IMR-90 (cell line): ENCODE data around the gene SPAAR. TPM values are rescaled to one million over a fixed set of nuclear protein-coding genes. Genes with fewer than 3 reads are reported as not detected.

Experiments
- ATAC-seq: fragments of 200-7000 bp; cut with Tn5 transposase; 2 replicates; pipeline ENCODE4 v1.9.1; 2020; ENCODE audit warnings: low read depth, mild to moderate bottlenecking, moderate library complexity
- BruUV-seq: library from RNA; stranded (reverse); fragments of 400-500 nt; replicated peaks from 2 replicates; lab custom pipeline; 2021; lab: Mats Ljungman, UMichigan
- CTCF ChIA-PET: fragments of 300-600 bp; formaldehyde crosslinking; extraction: SDS; loops from one replicate; lab custom pipeline; 2021; ENCODE audit warnings: antibody characterized with exemption; lab: Yijun Ruan, JAX
- POLR2A ChIA-PET: fragments of 300-600 bp; sonication (Branson Sonifier 250); formaldehyde crosslinking; loops from one replicate; lab custom pipeline; 2022; ENCODE audit warnings: antibody characterized with exemption; ENCODE audit not compliant: unreplicated experiment; lab: Charles Lee
- DNase-seq: peaks from one replicate; pipeline ENCODE4 v3.0.0; 2013
- H2AFZ ChIP-seq: replicated peaks from 2 replicates; pipeline ENCODE3; 2013; ENCODE audit warnings: low read length, mild to moderate bottlenecking; ENCODE audit not compliant: poor library complexity
- H2AK5ac ChIP-seq: 2 replicates; pipeline ENCODE4 v1.6.1; 2013; ENCODE audit warnings: low read depth, low read length, inconsistent platforms
- H2AK9ac ChIP-seq: replicated peaks from 2 replicates; pipeline ENCODE3; 2013; ENCODE audit warnings: mild to moderate bottlenecking, low read depth, low read length, moderate library complexity; ENCODE audit not compliant: poor library complexity
- H2BK120ac ChIP-seq: 2 replicates; pipeline ENCODE4 v1.6.1; 2013; ENCODE audit warnings: low read depth, low read length, inconsistent platforms
- H2BK15ac ChIP-seq: 3 replicates; pipeline ENCODE4 v1.6.1; 2013; ENCODE audit warnings: low read depth, low read length, inconsistent platforms
- H2BK20ac ChIP-seq: 2 replicates; pipeline ENCODE4 v1.6.1; 2013; ENCODE audit warnings: low read depth, mild to moderate bottlenecking, inconsistent platforms, low read length, moderate library complexity
- H2BK5ac ChIP-seq: 2 replicates; pipeline ENCODE4 v1.6.1; 2013; ENCODE audit warnings: mild to moderate bottlenecking, low read depth, low read length, inconsistent platforms; ENCODE audit not compliant: poor library complexity, severe bottlenecking
- H3K14ac ChIP-seq: replicated peaks from 2 replicates; pipeline ENCODE4 v1.6.1; 2013; ENCODE audit warnings: low read depth, low read length, inconsistent platforms
- H3K18ac ChIP-seq: 2 replicates; pipeline ENCODE4 v1.6.1; 2013; ENCODE audit warnings: low read depth, low read length, control low read depth
- H3K23ac ChIP-seq: 2 replicates; pipeline ENCODE4 v1.6.1; 2013; ENCODE audit warnings: low read depth, low read length, inconsistent platforms
- H3K27ac ChIP-seq: 2 replicates; pipeline ENCODE4 v1.5.1; 2013; ENCODE audit warnings: mild to moderate bottlenecking, control low read depth, low read length; ENCODE audit not compliant: insufficient read depth
- H3K27me3 ChIP-seq: 2 replicates; pipeline ENCODE4 v1.6.1; 2013; ENCODE audit warnings: low read length; ENCODE audit not compliant: control insufficient read depth, insufficient read depth
- H3K36me3 ChIP-seq: 2 replicates; pipeline ENCODE4 v1.6.1; 2013; ENCODE audit warnings: low read length, mixed read lengths; ENCODE audit not compliant: control insufficient read depth, insufficient read depth
- H3K4ac ChIP-seq: 2 replicates; pipeline ENCODE4 v1.6.1; 2013; ENCODE audit warnings: low read depth, low read length, inconsistent platforms
- H3K4me1 ChIP-seq: 2 replicates; pipeline ENCODE4 v1.6.1; 2013; ENCODE audit warnings: low read length, mixed read lengths; ENCODE audit not compliant: control insufficient read depth, insufficient read depth
- H3K4me2 ChIP-seq: 2 replicates; pipeline ENCODE4 v1.6.1; 2013; ENCODE audit warnings: low read depth, mild to moderate bottlenecking, control low read depth, low read length, moderate library complexity
- H3K4me3 ChIP-seq: 2 replicates; pipeline ENCODE4 v1.5.1; 2013; ENCODE audit warnings: low read depth, mild to moderate bottlenecking, control low read depth, low read length, moderate library complexity; ENCODE audit not compliant: insufficient read depth
- H3K56ac ChIP-seq: 2 replicates; pipeline ENCODE4 v1.6.1; 2013; ENCODE audit warnings: low read length, inconsistent platforms; ENCODE audit not compliant: insufficient read depth; ENCODE audit errors: extremely low read depth
- H3K79me1 ChIP-seq, 2 experiments: 2 replicates each; pipeline ENCODE4 v1.6.1; 2013; ENCODE audit warnings: low read length in 2 of 2, inconsistent platforms in 1 of 2, low read depth in 1 of 2
- H3K9ac ChIP-seq: 2 replicates; pipeline ENCODE4 v1.6.1; 2013; ENCODE audit warnings: low read depth, low read length, control low read depth
- H3K9me1 ChIP-seq: 2 replicates; pipeline ENCODE4 v1.6.1; 2013; ENCODE audit warnings: low read length, inconsistent platforms; ENCODE audit not compliant: insufficient read depth
- H3K9me3 ChIP-seq: 2 replicates; pipeline ENCODE4 v1.6.1; 2013; ENCODE audit warnings: low read length; ENCODE audit not compliant: control insufficient read depth, insufficient read depth
- H4K20me1 ChIP-seq: 2 replicates; pipeline ENCODE4 v1.6.1; 2013; ENCODE audit warnings: low read length, inconsistent platforms; ENCODE audit not compliant: insufficient read depth
- H4K5ac ChIP-seq: 2 replicates; pipeline ENCODE4 v1.6.1; 2013; ENCODE audit warnings: mild to moderate bottlenecking, low read depth, low read length, control low read depth
- H4K8ac ChIP-seq, 2 experiments: 2 replicates each; pipeline ENCODE4 v1.6.1; 2013; ENCODE audit warnings: low read depth in 2 of 2, low read length in 2 of 2, control low read depth in 1 of 2, inconsistent platforms in 1 of 2
- H4K91ac ChIP-seq: 2 replicates; pipeline ENCODE4 v1.6.1; 2013; ENCODE audit warnings: low read depth, low read length, inconsistent platforms; ENCODE audit not compliant: insufficient read depth
- ELK1 ChIP-seq: fragments of 150-350 bp; IDR thresholded peaks from 2 replicates; pipeline ENCODE4 v1.6.1; 2016; ENCODE audit warnings: low read depth, mild to moderate bottlenecking, low read length, moderate library complexity, borderline replicate concordance
- MAZ ChIP-seq: IDR thresholded peaks from 2 replicates; pipeline ENCODE4 v1.6.1; 2012; ENCODE audit warnings: low read depth, mild to moderate bottlenecking, low read length, improper control_type of control experiment, moderate library complexity, borderline replicate concordance
- RCOR1 ChIP-seq: IDR thresholded peaks from 2 replicates; pipeline ENCODE4 v1.6.1; 2012; ENCODE audit warnings: mild to moderate bottlenecking, low read length, improper control_type of control experiment; ENCODE audit not compliant: insufficient replicate concordance
- RFX5 ChIP-seq: IDR thresholded peaks from 2 replicates; pipeline ENCODE4 v1.8.0; 2012; ENCODE audit warnings: low read depth, mild to moderate bottlenecking, low read length, moderate library complexity
- USF2 ChIP-seq: fragments of 150-350 bp; IDR thresholded peaks from 2 replicates; pipeline ENCODE4 v1.6.1; 2017; ENCODE audit warnings: mild to moderate bottlenecking, antibody characterized with exemption, low read length, low read depth
- WGBS, 2 experiments: methylation state at CpG; one replicate each; pipeline versions ENCODE4 v1.1.5 to v1.1.7; 2013; ENCODE audit warnings: missing lambda C conversion rate in 2 of 2; ENCODE audit not compliant: insufficient read length in 1 of 2; ENCODE audit errors: extremely low coverage in 2 of 2; 5-methylcytosine and 5-hydroxymethylcytosine counted together
- dilution Hi-C: fragments of 300-500 bp; cut with HindIII; formaldehyde crosslinking; loops from one replicate; pipeline ENCODE4 v1.14.3; 2018; ENCODE audit warnings: low sequenced_read_pairs; ENCODE audit not compliant: unreplicated experiment
- in situ Hi-C: fragments of 300-500 bp; cut with MboI; formaldehyde crosslinking; loops from 3 replicates; pipeline ENCODE4 v1.14.3; 2019; ENCODE audit warnings: low sequenced_read_pairs, inconsistent platforms, mixed read lengths
- intact Hi-C: fragments of 100-400 bp; cut with micrococcal nuclease; formaldehyde crosslinking; loops from 2 replicates; pipeline ENCODE4 v1.10.0; 2022
- polyA plus RNA-seq, 3 experiments: library from polyadenylated mRNA; depleted of rRNA; stranded (reverse); fragments of >200 nt; gene quantifications; 2 replicates each; pipeline ENCODE4 v1.2.3, GENCODE V29; 2012; ENCODE audit warnings: low replicate concordance in 1 of 3
- total RNA-seq: library from RNA; depleted of rRNA; stranded (reverse); fragments of >200 nt; gene quantifications from 2 replicates; pipeline ENCODE4 v1.2.3, GENCODE V29; 2012

SPAAR gene
- total and polyA plus RNA-seq, 2 of the 4 experiments (the other 2 are of a cell fraction), result 0.18 to 0.32 TPM

GRCh38 chr9:35892051-35892450 lies 17.2 kb upstream of the SPAAR start:
- no peak overlapping the region for H4K91ac ChIP-seq
- H3K27ac ChIP-seq, result no peak overlapping the region
- H3K79me1 ChIP-seq, result no peaks in the 10 kb centered on the region
- peaks cover 34% of the 10 kb centered on the region for H3K27me3 ChIP-seq
- H3K4me3 ChIP-seq, result no peak overlapping the region
- no peak overlapping the region for H2BK5ac ChIP-seq
- DNase-seq (no peak), ATAC-seq (no peak)
- H3K4me1 ChIP-seq, result no peaks in the 10 kb centered on the region
- in situ Hi-C loops, result no loop called here
- ChIA-PET POLR2A (no interaction called here), CTCF (interaction anchor here (1.1 to 1.2 kb wide), 2 partner anchors 10 to 66 kb away, joined by 3 read pairs; no protein-coding TSS in a partner anchor)
- H2BK20ac ChIP-seq, result no peak overlapping the region
- no peak overlapping the region for H3K9ac ChIP-seq
- no peak overlapping the region for H3K18ac ChIP-seq
- no CpG with 5 or more reads among the region's 1 CpG for WGBS, 2 experiments
- dilution Hi-C loops, result no loop called here
- no peaks in the 10 kb centered on the region for H3K9me1 ChIP-seq
- H4K20me1 ChIP-seq, result no peaks in the 10 kb centered on the region
- no peak overlapping the region for H2AK9ac ChIP-seq
- H2AFZ ChIP-seq, result no peak overlapping the region
- no peak overlapping the region for H3K56ac ChIP-seq
- H2BK120ac ChIP-seq, result no peak overlapping the region
- BruUV-seq, result no TSS peak
- H3K36me3 ChIP-seq, result no peaks in the 10 kb centered on the region
- H3K14ac ChIP-seq, result no peak overlapping the region
- H3K4ac ChIP-seq, result no peak overlapping the region
- no peak overlapping the region for H3K23ac ChIP-seq
- H4K5ac ChIP-seq, result no peak overlapping the region
- intact Hi-C loops, result no loop called here
- no peaks in the 10 kb centered on the region for H3K9me3 ChIP-seq
- TF ChIP-seq USF2 (no peak), MAZ (no peak), RFX5 (no peak), RCOR1 (no peak), ELK1 (no peak)
- no peak overlapping the region for H4K8ac ChIP-seq
- no peak overlapping the region for H3K4me2 ChIP-seq
- no peak overlapping the region for H2BK15ac ChIP-seq
- H2AK5ac ChIP-seq, result no peak overlapping the region
